Colonic mucosa (tissue), 4 donors: Measurements from ENCODE around the gene RWDD1. TPM values are rescaled to one million over a fixed set of nuclear protein-coding genes. Genes with fewer than 3 reads are reported as not detected.
"Not testable (repeated sequence)": the region's sequence is repeated elsewhere in the genome, so short reads cannot be mapped to it uniquely, and the experiment has no call there.

Source experiments
- DNase-seq: peaks from one replicate; pipeline ENCODE4 v3.0.0-alpha.2; 2020
- H3K27ac ChIP-seq: fragments of 200-600 bp; one replicate; pipeline ENCODE4 v1.8.0; 2021
- H3K27me3 ChIP-seq: fragments of 200-600 bp; one replicate; pipeline ENCODE4 v1.8.0; 2021
- H3K36me3 ChIP-seq: fragments of 200-600 bp; one replicate; pipeline ENCODE4 v1.8.0; 2021
- H3K4me1 ChIP-seq: fragments of 200-600 bp; one replicate; pipeline ENCODE4 v1.8.0; 2021; ENCODE audit warnings: mild to moderate bottlenecking
- H3K4me3 ChIP-seq: fragments of 200-600 bp; one replicate; pipeline ENCODE4 v1.8.0; 2021
- H3K9ac ChIP-seq, 2 donors: one replicate each; pipeline ENCODE4 v1.7.0; 2013; ENCODE audit warnings: control low read depth in 2 of 2, low read depth in 2 of 2, low read length in 2 of 2
- H3K9me3 ChIP-seq: fragments of 200-600 bp; one replicate; pipeline ENCODE4 v1.8.0; 2021
- intact Hi-C: fragments of 100-400 bp; cut with DNase I; formaldehyde crosslinking; loops from one replicate; pipeline ENCODE4 v1.14.1; 2022
- total RNA-seq, 2 donors: library from RNA; stranded (reverse); fragmentation: NEBNext Ultra II Directional in 1 of 2; extraction: Animal tissue kit (Norgen Biotek cat#: 25700) in 1 of 2; gene quantifications; one replicate each; pipeline ENCODE4 v1.2.1, GENCODE V29; 2021
- TF ChIP-seq, protein P1 (sequence below): fragments of 200-600 bp; IDR thresholded peaks from one replicate; pipeline ENCODE4 v1.8.0; 2022; ENCODE audit warnings: antibody characterized with exemption, mild to moderate bottlenecking
- donor health status: healthy.
- donor health status: DM: no; HTN: no; CAD: no.
- donor health status: DM: no; HTN: no; CAD: no.

The RWDD1 gene
- total RNA-seq, 2 donors from 2014 or later: 27.4 to 30.8 TPM

DNA sequence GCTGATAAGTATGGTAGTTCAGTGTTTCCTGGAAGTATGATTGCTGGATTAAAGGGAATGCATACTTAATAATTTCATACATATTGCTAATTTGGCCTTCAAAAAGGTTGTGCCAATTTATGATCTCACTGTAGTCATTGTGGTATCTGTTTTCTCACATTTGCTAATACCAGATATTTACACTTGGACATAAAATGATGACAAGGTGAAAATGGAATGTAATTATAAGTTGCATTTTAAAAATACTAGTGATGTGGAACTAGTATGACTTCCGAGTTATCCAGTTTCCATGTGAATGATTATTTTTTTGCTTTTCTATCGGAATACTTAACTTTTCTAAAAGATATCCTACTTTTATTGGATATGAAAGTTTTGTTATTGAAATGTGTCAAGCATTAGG is 15.4 kb downstream of the RWDD1 start:
- H3K4me1 ChIP-seq: no peaks in the 10 kb centered on the region
- no peak for DNase-seq
- H3K27me3 ChIP-seq: no peaks in the 10 kb centered on the region
- H3K9me3 ChIP-seq: no peaks in the 10 kb centered on the region
- intact Hi-C loops: no loop called here
- TF ChIP-seq, protein P1, sequence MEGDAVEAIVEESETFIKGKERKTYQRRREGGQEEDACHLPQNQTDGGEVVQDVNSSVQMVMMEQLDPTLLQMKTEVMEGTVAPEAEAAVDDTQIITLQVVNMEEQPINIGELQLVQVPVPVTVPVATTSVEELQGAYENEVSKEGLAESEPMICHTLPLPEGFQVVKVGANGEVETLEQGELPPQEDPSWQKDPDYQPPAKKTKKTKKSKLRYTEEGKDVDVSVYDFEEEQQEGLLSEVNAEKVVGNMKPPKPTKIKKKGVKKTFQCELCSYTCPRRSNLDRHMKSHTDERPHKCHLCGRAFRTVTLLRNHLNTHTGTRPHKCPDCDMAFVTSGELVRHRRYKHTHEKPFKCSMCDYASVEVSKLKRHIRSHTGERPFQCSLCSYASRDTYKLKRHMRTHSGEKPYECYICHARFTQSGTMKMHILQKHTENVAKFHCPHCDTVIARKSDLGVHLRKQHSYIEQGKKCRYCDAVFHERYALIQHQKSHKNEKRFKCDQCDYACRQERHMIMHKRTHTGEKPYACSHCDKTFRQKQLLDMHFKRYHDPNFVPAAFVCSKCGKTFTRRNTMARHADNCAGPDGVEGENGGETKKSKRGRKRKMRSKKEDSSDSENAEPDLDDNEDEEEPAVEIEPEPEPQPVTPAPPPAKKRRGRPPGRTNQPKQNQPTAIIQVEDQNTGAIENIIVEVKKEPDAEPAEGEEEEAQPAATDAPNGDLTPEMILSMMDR: no peak
- H3K36me3 ChIP-seq: no peaks in the 10 kb centered on the region
- H3K9ac ChIP-seq: no peak overlapping the region
- H3K4me3 ChIP-seq: no peak overlapping the region
- no peak overlapping the region for H3K27ac ChIP-seq

DNA sequence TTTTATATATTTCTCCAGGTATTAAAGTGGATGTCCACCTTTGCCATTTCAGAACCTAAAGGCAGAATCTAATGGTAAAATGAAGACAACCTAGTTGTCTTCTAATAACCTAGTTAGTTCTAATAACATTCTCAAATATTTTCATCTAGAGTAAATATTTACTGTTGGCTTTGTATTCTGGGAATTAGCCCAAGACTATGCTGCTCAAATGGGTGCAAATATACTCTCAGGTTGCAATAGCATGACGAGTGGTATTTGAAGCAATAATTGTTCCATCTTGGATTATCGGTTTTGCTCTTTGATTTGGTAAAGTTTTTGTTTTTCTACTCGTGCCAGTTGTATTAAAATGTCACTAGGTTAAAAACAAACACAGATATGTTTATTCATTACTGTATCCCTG is 23.9 kb downstream of the RWDD1 start:
- Histone ChIP-seq H3K9me3 (no peaks in the 10 kb centered on the region), H3K27ac (no peak overlapping the region), H3K27me3 (no peaks in the 10 kb centered on the region), H3K9ac (no peak overlapping the region), H3K4me1 (no peaks in the 10 kb centered on the region), H3K36me3 (peaks cover 3% of the 10 kb centered on the region), H3K4me3 (no peak overlapping the region)
- intact Hi-C loops: no loop called here
- TF ChIP-seq, protein P1: no peak
- DNase-seq: no peak

DNA sequence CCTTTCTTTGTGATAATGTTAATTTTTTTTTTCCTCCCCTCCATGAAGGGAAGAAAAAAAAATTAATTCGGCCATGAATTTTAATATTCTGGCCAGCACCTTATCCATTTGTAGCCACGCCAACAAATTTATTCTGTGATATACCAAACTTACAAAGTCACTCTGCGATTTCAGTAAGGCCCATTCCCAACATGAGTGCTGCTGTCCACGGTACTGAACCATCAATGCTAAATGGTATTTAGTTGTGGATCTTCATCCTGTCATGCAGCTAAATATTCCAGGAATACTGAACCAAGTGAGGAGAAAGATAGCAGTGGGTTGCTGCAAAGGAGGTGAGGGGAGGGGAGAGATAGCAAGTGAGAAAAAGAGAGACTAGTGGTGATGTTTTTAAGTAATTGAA is 25.5 kb downstream of the RWDD1 start:
- Histone ChIP-seq H3K36me3 (peaks cover 3% of the 10 kb centered on the region), H3K9ac (no peak overlapping the region), H3K27me3 (no peaks in the 10 kb centered on the region), H3K27ac (no peak overlapping the region), H3K4me3 (no peak overlapping the region), H3K9me3 (no peaks in the 10 kb centered on the region), H3K4me1 (no peaks in the 10 kb centered on the region)
- TF ChIP-seq, protein P1: no peak
- no peak for DNase-seq
- intact Hi-C loops: no loop called here

DNA sequence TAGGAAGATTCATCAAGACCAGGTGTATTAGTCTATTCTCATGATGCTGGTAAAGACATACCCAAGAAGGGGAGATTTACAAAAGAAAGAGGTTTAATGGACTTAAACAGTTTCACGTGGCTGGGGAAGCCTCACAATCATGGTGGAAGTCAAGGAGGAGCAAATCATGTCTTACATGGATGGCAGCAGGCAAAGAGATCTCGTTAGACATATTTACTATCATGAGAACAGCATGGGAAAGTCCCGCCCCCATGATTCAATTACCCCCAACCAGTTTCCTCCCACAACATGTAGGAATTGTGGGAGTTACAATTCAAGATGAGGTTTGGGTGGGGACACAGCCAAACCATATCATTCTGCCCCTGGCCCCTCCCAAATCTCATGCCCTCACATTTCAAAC is 32.6 kb downstream of the RWDD1 start:
- H3K4me3 ChIP-seq, H3K9ac ChIP-seq, H3K4me1 ChIP-seq, H3K27ac ChIP-seq, DNase-seq, intact Hi-C loops, H3K36me3 ChIP-seq, H3K27me3 ChIP-seq, H3K9me3 ChIP-seq: not testable (repeated sequence)

DNA sequence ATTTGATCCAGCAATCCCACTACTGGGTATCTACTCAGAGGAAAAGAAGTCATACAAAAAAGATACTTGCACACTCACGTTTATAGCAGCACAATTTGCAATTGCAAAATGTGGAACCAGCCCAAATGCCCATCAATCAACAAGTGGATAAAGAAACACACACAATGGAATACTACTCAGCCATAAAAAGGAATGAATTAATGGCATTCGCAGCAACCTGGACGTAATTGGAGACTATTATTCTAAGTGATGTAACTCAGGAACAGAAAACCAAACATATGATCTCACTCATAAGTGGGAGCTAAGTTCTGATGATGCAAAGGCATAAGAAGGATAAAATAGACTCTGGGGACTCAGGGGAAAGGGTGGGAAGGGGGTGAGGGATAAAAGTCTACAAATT is 33.6 kb downstream of the RWDD1 start:
- DNase-seq, H3K4me1 ChIP-seq, H3K27me3 ChIP-seq, intact Hi-C loops, H3K36me3 ChIP-seq, H3K4me3 ChIP-seq, H3K27ac ChIP-seq, H3K9me3 ChIP-seq, H3K9ac ChIP-seq: not testable (repeated sequence)

DNA sequence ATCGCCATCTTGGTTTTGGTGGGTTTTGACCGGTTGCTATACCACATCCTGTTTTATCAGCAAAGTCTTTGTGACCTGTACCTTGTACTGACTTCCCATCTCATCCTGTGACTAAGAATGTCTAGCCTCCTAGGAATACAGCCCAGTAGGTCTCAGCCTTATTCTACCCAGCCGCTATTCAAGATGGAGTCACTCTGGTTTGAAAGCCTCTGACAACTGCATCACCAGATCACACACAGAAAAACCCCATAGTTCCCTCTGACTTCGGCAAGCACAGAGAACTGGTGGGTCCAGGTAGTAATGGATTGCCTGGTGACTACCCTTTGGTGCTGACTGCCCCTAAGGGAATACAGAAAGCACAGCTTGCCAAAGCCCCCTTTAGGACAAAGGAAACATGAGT is 34.6 kb downstream of the RWDD1 start:
- Histone ChIP-seq H3K4me3 (no peak overlapping the region), H3K9ac (no peak overlapping the region), H3K4me1 (no peaks in the 10 kb centered on the region), H3K27ac (no peak overlapping the region), H3K36me3 (no peaks in the 10 kb centered on the region), H3K27me3 (no peaks in the 10 kb centered on the region), H3K9me3 (no peaks in the 10 kb centered on the region)
- DNase-seq: no peak
- TF ChIP-seq, protein P1: no peak
- intact Hi-C loops: no loop called here

DNA sequence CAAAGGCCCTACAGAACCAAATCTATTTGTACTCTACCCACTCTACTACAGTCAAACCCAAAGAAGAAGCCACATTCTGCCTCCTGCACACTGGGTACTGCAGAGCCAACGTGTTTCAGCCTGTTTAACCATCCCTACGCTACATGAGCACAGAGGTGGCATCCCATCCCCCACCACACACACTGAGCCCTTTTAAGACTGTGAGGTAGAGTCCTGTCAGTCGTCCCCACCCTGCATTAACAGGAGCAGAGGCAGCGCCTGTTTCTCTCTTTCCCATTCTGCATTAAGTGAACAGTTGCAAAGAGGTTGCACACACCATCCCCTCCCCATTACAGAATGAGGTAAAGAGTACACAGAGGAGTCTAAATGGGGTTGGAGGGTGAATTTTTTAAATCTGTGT is 39.8 kb downstream of the RWDD1 start:
- H3K9me3 ChIP-seq: no peaks in the 10 kb centered on the region
- H3K27ac ChIP-seq: no peak overlapping the region
- intact Hi-C loops: no loop called here
- TF ChIP-seq, protein P1: no peak
- no peak overlapping the region for H3K9ac ChIP-seq
- DNase-seq: no peak
- no peak overlapping the region for H3K4me3 ChIP-seq
- H3K27me3 ChIP-seq: no peaks in the 10 kb centered on the region
- H3K4me1 ChIP-seq: no peaks in the 10 kb centered on the region
- H3K36me3 ChIP-seq: no peaks in the 10 kb centered on the region
